H1 (cell line): ENCODE data around the gene FGD6. TPM values are rescaled to one million over a fixed set of nuclear protein-coding genes. Genes with fewer than 3 reads are reported as not detected.
A peak's percentile ranks its signal among the peaks of the same experiment; 100 is the strongest.

Source experiments
- CTCF ChIA-PET: fragments of 300-600 bp; sonication (Branson Sonifier 250); formaldehyde crosslinking; loops from one replicate; lab custom pipeline; 2021; ENCODE audit not compliant: partially characterized antibody; lab: Charles Lee
- POLR2A ChIA-PET: fragments of 300-600 bp; sonication (Branson Sonifier 250); formaldehyde crosslinking; loops from one replicate; lab custom pipeline; 2021; ENCODE audit warnings: inconsistent platforms; ENCODE audit not compliant: partially characterized antibody; lab: Charles Lee
- DNase-seq, 2 experiments: peaks; one replicate each; pipeline versions ENCODE4 v3.0.0 to v3.0.0-alpha.2; 2010 to 2022; ENCODE audit warnings: low spot score in 2 of 2, low read depth in 1 of 2, mixed read lengths in 1 of 2
- FAIRE-seq: peaks from 2 replicates; lab custom pipeline; 2011; peaks lifted over from hg19 to GRCh38; lab: Jason Lieb, UNC
- H2AFZ ChIP-seq: 2 replicates; pipeline ENCODE4 v1.8.1; 2012; ENCODE audit warnings: low read length, inconsistent platforms
- H2AK5ac ChIP-seq: 2 replicates; pipeline ENCODE4 v1.6.1; 2013; ENCODE audit warnings: low read depth, low read length
- H2BK120ac ChIP-seq: replicated peaks from 2 replicates; pipeline ENCODE3; 2013; ENCODE audit warnings: low read depth, low read length, inconsistent platforms
- H2BK12ac ChIP-seq: 2 replicates; pipeline ENCODE4 v1.6.1; 2013; ENCODE audit warnings: low read depth, low read length
- H2BK15ac ChIP-seq: 2 replicates; pipeline ENCODE4 v1.6.1; 2013; ENCODE audit warnings: low read length
- H2BK20ac ChIP-seq: 2 replicates; pipeline ENCODE4 v1.6.1; 2013; ENCODE audit warnings: low read length
- H2BK5ac ChIP-seq: 2 replicates; pipeline ENCODE4 v1.6.1; 2013; ENCODE audit warnings: low read depth, low read length
- H3K14ac ChIP-seq: 2 replicates; pipeline ENCODE4 v1.6.1; 2013; ENCODE audit warnings: inconsistent platforms; ENCODE audit not compliant: insufficient read length
- H3K18ac ChIP-seq: 2 replicates; pipeline ENCODE4 v1.6.1; 2013; ENCODE audit warnings: low read length; ENCODE audit errors: extremely low read depth
- H3K23ac ChIP-seq: 2 replicates; pipeline ENCODE4 v1.6.1; 2013; ENCODE audit warnings: inconsistent platforms; ENCODE audit not compliant: insufficient read length
- H3K23me2 ChIP-seq: 2 replicates; pipeline ENCODE4 v1.6.1; 2013; ENCODE audit warnings: low read depth, low read length
- H3K27ac ChIP-seq: 2 replicates; pipeline ENCODE4 v1.6.1; 2011; ENCODE audit warnings: low read depth, low read length, inconsistent platforms
- H3K27me3 ChIP-seq, 4 experiments: replicated peaks in 1 of 4; 1 replicate in 1 of 4; 2 replicates in 3 of 4; pipeline versions ENCODE4 v1.6.1 to v1.8.1; 2011 to 2013; ENCODE audit warnings: low read length in 3 of 4, mild to moderate bottlenecking in 3 of 4, inconsistent platforms in 2 of 4, mixed read lengths in 2 of 4, moderate library complexity in 1 of 4; ENCODE audit not compliant: control insufficient read depth in 3 of 4, insufficient read depth in 3 of 4; ENCODE audit errors: extremely low read depth in 1 of 4
- H3K36me3 ChIP-seq, 4 experiments: 2 replicates each; pipeline versions ENCODE4 v1.6.1 to v1.8.1; 2011 to 2013; ENCODE audit warnings: mild to moderate bottlenecking in 4 of 4, low read length in 3 of 4, moderate library complexity in 2 of 4, control low read depth in 1 of 4, inconsistent platforms in 1 of 4; ENCODE audit not compliant: insufficient read depth in 4 of 4, control insufficient read depth in 2 of 4
- H3K4ac ChIP-seq: replicated peaks from 2 replicates; pipeline ENCODE3; 2013; ENCODE audit warnings: low read length, low read depth, mixed read lengths, inconsistent platforms; ENCODE audit not compliant: insufficient read length
- H3K4me1 ChIP-seq, 4 experiments: replicated peaks in 1 of 4; 1 replicate in 1 of 4; 2 replicates in 3 of 4; pipeline versions ENCODE4 v1.6.1 to v1.8.1; 2011 to 2013; ENCODE audit warnings: low read length in 3 of 4, inconsistent platforms in 2 of 4, mixed read lengths in 1 of 4; ENCODE audit not compliant: insufficient read depth in 4 of 4, control insufficient read depth in 3 of 4
- H3K4me2 ChIP-seq, 2 experiments: 2 replicates each; pipeline versions ENCODE4 v1.6.1 to v1.8.1; 2011 to 2013; ENCODE audit warnings: low read depth in 2 of 2, low read length in 2 of 2, control low read depth in 1 of 2, inconsistent platforms in 1 of 2, mild to moderate bottlenecking in 1 of 2; ENCODE audit not compliant: insufficient read depth in 1 of 2
- H3K4me3 ChIP-seq, 4 experiments: fragments of 200-600, 300-600 bp in 1 of 4; sonication (generic), shearing (Covaris generic), sonication (Bioruptor Twin) in 1 of 4; 2 replicates each; pipeline versions ENCODE4 v1.5.1 to v1.8.1; 2011 to 2016; ENCODE audit warnings: low read length in 4 of 4, low read depth in 3 of 4, control low read depth in 2 of 4, inconsistent platforms in 2 of 4, mild to moderate bottlenecking in 2 of 4, mixed read lengths in 1 of 4, moderate library complexity in 1 of 4; ENCODE audit not compliant: insufficient read depth in 2 of 4; ENCODE audit errors: extremely low read depth in 1 of 4
- H3K56ac ChIP-seq: replicated peaks from 2 replicates; pipeline ENCODE3; 2013; ENCODE audit warnings: low read depth, mild to moderate bottlenecking, mixed read lengths, low read length, inconsistent platforms; ENCODE audit not compliant: insufficient read length
- H3K79me1 ChIP-seq: 2 replicates; pipeline ENCODE4 v1.6.1; 2013; ENCODE audit warnings: low read depth, low read length, control low read depth
- H3K79me2 ChIP-seq, 2 experiments: 2 replicates each; pipeline versions ENCODE4 v1.6.1 to v1.8.1; 2012 to 2013; ENCODE audit warnings: low read length in 2 of 2, mild to moderate bottlenecking in 2 of 2, inconsistent platforms in 1 of 2; ENCODE audit not compliant: insufficient read depth in 2 of 2, control insufficient read depth in 1 of 2
- H3K9ac ChIP-seq, 4 experiments: replicated peaks in 1 of 4; 1 replicate in 1 of 4; 2 replicates in 3 of 4; pipeline versions ENCODE4 v1.6.1 to v1.8.1; 2011 to 2013; ENCODE audit warnings: low read depth in 3 of 4, low read length in 3 of 4, control low read depth in 2 of 4, mild to moderate bottlenecking in 2 of 4, moderate library complexity in 2 of 4, inconsistent platforms in 1 of 4; ENCODE audit errors: extremely low read depth in 1 of 4
- H3K9me3 ChIP-seq, 2 experiments: 2 replicates each; pipeline versions ENCODE4 v1.6.1 to v1.8.1; 2012 to 2013; ENCODE audit warnings: mild to moderate bottlenecking in 2 of 2, moderate library complexity in 2 of 2, control low read depth in 1 of 2, inconsistent platforms in 1 of 2, low read depth in 1 of 2, low read length in 1 of 2, mixed read lengths in 1 of 2; ENCODE audit not compliant: insufficient read depth in 2 of 2
- H4K20me1 ChIP-seq, 2 experiments: replicated peaks in 1 of 2; 2 replicates each; pipeline versions ENCODE3 to v1.8.1; 2011 to 2013; ENCODE audit warnings: inconsistent platforms in 2 of 2, low read length in 2 of 2, mild to moderate bottlenecking in 1 of 2; ENCODE audit not compliant: insufficient read depth in 2 of 2, control insufficient read depth in 1 of 2
- H4K5ac ChIP-seq: 2 replicates; pipeline ENCODE4 v1.6.1; 2013; ENCODE audit warnings: low read length, low read depth, mixed read lengths, inconsistent platforms; ENCODE audit not compliant: insufficient read length
- H4K8ac ChIP-seq: 2 replicates; pipeline ENCODE4 v1.8.0; 2013; ENCODE audit warnings: mild to moderate bottlenecking, moderate library complexity, low read length, inconsistent platforms; ENCODE audit not compliant: insufficient read depth; ENCODE audit errors: extremely low read depth
- H4K91ac ChIP-seq: replicated peaks from 2 replicates; pipeline ENCODE3; 2013; ENCODE audit warnings: low read length, mixed read lengths, inconsistent platforms; ENCODE audit not compliant: insufficient read length
- ASH2L ChIP-seq: fragments of 200-600, 300-600 bp; sonication (generic); IDR thresholded peaks from one replicate; pipeline ENCODE4 v1.7.1; 2017; ENCODE audit warnings: low read length
- CBX8 ChIP-seq: fragments of 300-800, 300-1000 bp; sonication (generic); IDR thresholded peaks from 2 replicates; pipeline ENCODE4 v1.7.1; 2016; ENCODE audit warnings: low read depth, low read length, borderline replicate concordance
- GABPA ChIP-seq: IDR thresholded peaks from 2 replicates; pipeline ENCODE4 v1.6.1; 2011; ENCODE audit warnings: mild to moderate bottlenecking, low read length, moderate library complexity, borderline replicate concordance; ENCODE audit not compliant: insufficient read depth
- GTF2F1 ChIP-seq: IDR thresholded peaks from 2 replicates; pipeline ENCODE4 v1.6.1; 2012; ENCODE audit warnings: low read depth, low read length, improper control_type of control experiment, borderline replicate concordance
- HDAC2 ChIP-seq, 2 experiments: fragments of 300-600 bp in 1 of 2; sonication (generic) in 1 of 2; IDR thresholded peaks; 2 replicates each; pipeline ENCODE4 v1.6.1; 2011 to 2012; ENCODE audit warnings: low read depth in 2 of 2, low read length in 2 of 2, mild to moderate bottlenecking in 2 of 2, moderate library complexity in 2 of 2, borderline replicate concordance in 1 of 2, inconsistent platforms in 1 of 2
- NRF1 ChIP-seq: IDR thresholded peaks from 2 replicates; pipeline ENCODE4 v1.6.1; 2011; ENCODE audit warnings: mild to moderate bottlenecking, low read depth, low read length, improper control_type of control experiment
- PHF8 ChIP-seq: fragments of 200-600 bp; sonication (generic); conservative IDR thresholded peaks from 2 replicates; pipeline ENCODE4 v1.7.1; 2012; ENCODE audit warnings: low read depth, mild to moderate bottlenecking, inconsistent platforms, low read length, moderate library complexity
- POLR2A ChIP-seq, 2 experiments: IDR thresholded peaks; 1 replicate in 1 of 2; 2 replicates in 1 of 2; pipeline ENCODE4 v1.6.1; 2011; ENCODE audit warnings: low read depth in 2 of 2, low read length in 2 of 2, mild to moderate bottlenecking in 2 of 2; ENCODE audit errors: control extremely low read depth in 1 of 2
- RBBP5 ChIP-seq: IDR thresholded peaks from 2 replicates; pipeline ENCODE4 v1.7.1; 2012; ENCODE audit warnings: low read depth, mild to moderate bottlenecking, inconsistent platforms, low read length, moderate library complexity, borderline replicate concordance
- SIRT6 ChIP-seq: IDR thresholded peaks from one replicate; pipeline ENCODE4 v1.7.1; 2012; ENCODE audit warnings: low read length, inconsistent platforms
- SIX5 ChIP-seq: IDR thresholded peaks from 2 replicates; pipeline ENCODE4 v1.6.1; 2011; ENCODE audit warnings: mild to moderate bottlenecking, low read depth, low read length
- WGBS, 2 experiments: shearing (Covaris generic) in 1 of 2; methylation state at CpG; one replicate each; pipeline versions ENCODE4 v1.1.6 to v1.1.7; 2013 to 2015; ENCODE audit warnings: low lambda C conversion rate in 2 of 2, mixed read lengths in 2 of 2, inconsistent platforms in 1 of 2, low coverage in 1 of 2, missing lambda C conversion rate in 1 of 2; ENCODE audit not compliant: insufficient replicate concordance in 2 of 2, insufficient coverage in 1 of 2, insufficient read length in 1 of 2; ENCODE audit errors: extremely low coverage in 1 of 2, missing lambda C conversion rate in 1 of 2; 5-methylcytosine and 5-hydroxymethylcytosine counted together
- polyA plus RNA-seq, 7 experiments: library from polyadenylated mRNA; depleted of rRNA in 3 of 7; stranded (reverse) in 5 of 7; unstranded in 2 of 7; fragments of >200 nt in 5 of 7; fragments of 200-250 nt in 2 of 7; gene quantifications; 1 replicate in 5 of 7; 2 replicates in 1 of 7; 4 replicates in 1 of 7; pipeline versions ENCODE4 v1.2.1 to v1.2.3, GENCODE V29; 2011 to 2013; ENCODE audit warnings: missing spikeins in 2 of 7, mixed read lengths in 2 of 7
- total RNA-seq: library from RNA; stranded (reverse); fragmentation: NEBNext Ultra II Directional; extraction: Animal tissue kit (Norgen Biotek cat#: 25700); gene quantifications from 2 replicates; pipeline ENCODE4 v1.2.1, GENCODE V29; 2021

Gene FGD6
- total and polyA plus RNA-seq, 2 of the 8 experiments (the other 6 are each of a cell fraction or from before 2014, with no cell fraction given), result 12.2 to 24.3 TPM

GRCh38 chr12:95054206-95054605 is 163.1 kb downstream of the FGD6 start:
- ChIA-PET POLR2A (interaction anchor here (0.7 kb wide), 1 partner anchor 19 kb away, joined by 3 read pairs; the partner anchor contains the start of gene NR2C1), CTCF (interaction anchor here (0.5 kb wide), 1 partner anchor 18 kb away, joined by 3 read pairs; no protein-coding TSS in a partner anchor)
- Histone ChIP-seq H2BK5ac (no peak overlapping the region), H3K4me2 (no peak overlapping the region), H3K18ac (no peak overlapping the region), H3K79me2 (no peaks in the 10 kb centered on the region), H2BK15ac (no peak overlapping the region), H3K4me3 (no peak overlapping the region), H4K5ac (no peak overlapping the region), H3K79me1 (no peaks in the 10 kb centered on the region), H3K27me3 (no peaks in the 10 kb centered on the region), H2AK5ac (no peak overlapping the region), H3K9ac (peak overlapping the region in 1 of 4 experiments; percentile 49; a peak in 1 of 7 replicates), H3K9me3 (no peaks in the 10 kb centered on the region), H2AFZ (no peak overlapping the region), H3K27ac (no peak overlapping the region), H2BK20ac (no peak overlapping the region), H3K23ac (no peak overlapping the region), H3K4ac (no peak overlapping the region), H2BK120ac (no peak overlapping the region), H3K4me1 (no peaks in the 10 kb centered on the region), H3K23me2 (no peaks in the 10 kb centered on the region), H3K56ac (no peak overlapping the region), H4K8ac (no peak overlapping the region), H4K20me1 (no peaks in the 10 kb centered on the region), H3K14ac (no peak overlapping the region), H4K91ac (no peak overlapping the region), H2BK12ac (no peak overlapping the region), H3K36me3 (peaks cover 11 to 81% (median 41%) of the 10 kb centered on the region in 4 experiments)
- FAIRE-seq, result no peak
- 94% methylated on average over 2 of the region's 2 CpGs; no CpG with 5 or more reads in 1 of the 2 experiments for WGBS, 2 experiments
- TF ChIP-seq GTF2F1 (no peak), ASH2L (no peak), GABPA (no peak), RBBP5 (no peak), POLR2A (IDR thresholded peaks at IDR 0.05; ENCODE audit: control extremely low read depth in 1 of 2, low read depth in 2 of 2, low read length in 2 of 2) (no peak), HDAC2 (IDR thresholded peaks at IDR 0.05; ENCODE audit: borderline replicate concordance in 1 of 2, low read depth in 2 of 2, low read length in 2 of 2) (no peak), SIRT6 (no peak), NRF1 (no peak), CBX8 (no peak), SIX5 (no peak), PHF8 (no peak)
- DNase-seq, result no peak
